Body of pancreas (tissue), 4 donors: ENCODE data around the gene FAM9B.

Experiments
- CTCF ChIP-seq, 7 experiments: fragments of 450-650 bp in 4 of 7; fragments of 200-600 bp in 3 of 7; sonication (generic) in 3 of 7; IDR thresholded peaks; one replicate each; pipeline ENCODE4 v1.5.1; 2016 to 2019; ENCODE audit warnings: antibody characterized with exemption in 7 of 7
- POLR2A ChIP-seq, 3 donors: fragments of 450-650 bp; IDR thresholded peaks; one replicate each; pipeline ENCODE4 v1.6.1; 2016; ENCODE audit warnings: antibody characterized with exemption in 3 of 3, mild to moderate bottlenecking in 2 of 3

- TF ChIP-seq CTCF (IDR thresholded peaks at IDR 0.05) = no peak
- TF ChIP-seq POLR2A (IDR thresholded peaks at IDR 0.05) = no peak
These were observed 3.4 kb upstream of the FAM9B start for GRCh38 chrX:9037296-9037695.
